Myocyte (in vitro differentiated cells): ENCODE results near the gene FBXO21. TPM values are rescaled to one million over a fixed set of nuclear protein-coding genes. Genes with fewer than 3 reads are reported as not detected.

Experiments used
- DNase-seq: peaks from one replicate; pipeline ENCODE4 v3.0.0-alpha.2; 2012; ENCODE audit warnings: low read depth
- total RNA-seq: library from RNA; depleted of rRNA; stranded (reverse); fragments of >200 nt; gene quantifications from 2 replicates; pipeline ENCODE4 v1.2.3, GENCODE V29; 2014

Gene FBXO21
- total RNA-seq, 1 donor from 2014 or later: 38.4 TPM

- no peak for DNase-seq
Measured at GRCh38 chr12:117140397-117141096, 49.7 kb downstream of the FBXO21 start.

GRCh38 chr12:117139025-117139717 is 51.1 kb downstream of the FBXO21 start:
- no peak for DNase-seq

- no peak for DNase-seq
Measured at GRCh38 chr12:117134721-117135120, 55.5 kb downstream of the FBXO21 start.

- DNase-seq: no peak
Measured at GRCh38 chr12:117134059-117134458, 56.2 kb downstream of the FBXO21 start.

GRCh38 chr12:117130801-117131200 is 59.5 kb downstream of the FBXO21 start:
- no peak for DNase-seq

GRCh38 chr12:117129391-117129790 is 60.9 kb downstream of the FBXO21 start:
- no peak for DNase-seq

GRCh38 chr12:117127933-117128823 is 62.1 kb downstream of the FBXO21 start:
- DNase-seq: no peak

- DNase-seq: no peak
Measured at GRCh38 chr12:117126335-117126734, 63.9 kb downstream of the FBXO21 start.

GRCh38 chr12:117125767-117126166 is 64.5 kb downstream of the FBXO21 start:
- no peak for DNase-seq

GRCh38 chr12:117125272-117125613 is 65.0 kb downstream of the FBXO21 start:
- no peak for DNase-seq

- no peak for DNase-seq
Measured at GRCh38 chr12:117124421-117125271, 65.6 kb downstream of the FBXO21 start.

- DNase-seq: no peak
Measured at GRCh38 chr12:117121441-117121840, 68.8 kb downstream of the FBXO21 start.

- DNase-seq: no peak
Measured at GRCh38 chr12:117120787-117121186, 69.5 kb downstream of the FBXO21 start.

- no peak for DNase-seq
Measured at GRCh38 chr12:117119592-117120198, 70.6 kb downstream of the FBXO21 start.

GRCh38 chr12:117118838-117119591 is 71.3 kb downstream of the FBXO21 start:
- DNase-seq: no peak

- DNase-seq: no peak
Measured at GRCh38 chr12:117114784-117115183, 75.5 kb downstream of the FBXO21 start.

- no peak for DNase-seq
Measured at GRCh38 chr12:117113231-117113630, 77.0 kb downstream of the FBXO21 start.

GRCh38 chr12:117111821-117112595 is 78.3 kb downstream of the FBXO21 start:
- DNase-seq: peak; percentile 19

- DNase-seq: no peak
Measured at GRCh38 chr12:117111386-117111785, 78.9 kb downstream of the FBXO21 start.
